ENCODE data around the gene HNRNPR.

The HNRNPR gene

GRCh38 chr1:23368562-23369334 is 24.7 kb upstream of the HNRNPR start:
- peak; percentile 80 for DNase-seq

- peak; percentile 97 for DNase-seq
Measured at GRCh38 chr1:23367791-23368561, 23.9 kb upstream of the HNRNPR start.

DNA sequence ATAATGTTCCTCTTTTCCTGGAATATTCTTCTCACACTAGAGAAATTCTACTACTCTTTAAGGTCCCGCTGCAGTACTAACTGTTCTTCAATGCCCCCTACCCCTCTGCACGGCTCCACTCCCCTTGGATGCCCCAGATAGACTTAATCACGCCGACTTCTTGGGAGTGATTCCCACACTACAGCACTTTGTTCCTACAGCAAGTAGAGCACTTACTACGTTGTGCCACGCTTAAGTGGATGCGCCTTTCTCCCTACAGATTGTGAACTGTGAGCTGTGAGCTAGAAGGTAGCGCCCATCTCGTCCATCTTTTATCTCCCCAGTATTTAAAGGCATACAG is 23.3 kb upstream of the HNRNPR start:
- no peak for DNase-seq

DNA sequence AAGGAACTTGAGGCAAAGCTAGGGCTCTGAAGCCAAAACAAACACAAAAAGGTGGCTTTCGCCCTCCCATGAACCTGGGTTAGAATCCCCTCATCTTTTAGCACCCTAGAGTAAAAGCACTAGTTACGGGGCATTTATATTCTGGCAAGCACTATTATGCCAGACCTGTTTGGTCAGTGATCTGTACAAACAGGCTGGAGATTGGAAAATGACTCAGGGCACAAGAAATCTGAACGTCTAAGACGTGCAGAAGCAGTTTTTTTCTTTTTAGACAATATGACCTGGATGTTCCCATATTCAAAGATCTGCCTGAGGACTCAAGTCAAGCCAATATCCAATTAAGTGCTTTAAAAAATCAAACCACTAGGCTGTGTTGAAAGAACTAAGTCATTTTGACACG is 22.5 kb upstream of the HNRNPR start:
- DNase-seq, result no peak

GRCh38 chr1:23366146-23366545 is 22.1 kb upstream of the HNRNPR start:
- no peak for DNase-seq

DNA sequence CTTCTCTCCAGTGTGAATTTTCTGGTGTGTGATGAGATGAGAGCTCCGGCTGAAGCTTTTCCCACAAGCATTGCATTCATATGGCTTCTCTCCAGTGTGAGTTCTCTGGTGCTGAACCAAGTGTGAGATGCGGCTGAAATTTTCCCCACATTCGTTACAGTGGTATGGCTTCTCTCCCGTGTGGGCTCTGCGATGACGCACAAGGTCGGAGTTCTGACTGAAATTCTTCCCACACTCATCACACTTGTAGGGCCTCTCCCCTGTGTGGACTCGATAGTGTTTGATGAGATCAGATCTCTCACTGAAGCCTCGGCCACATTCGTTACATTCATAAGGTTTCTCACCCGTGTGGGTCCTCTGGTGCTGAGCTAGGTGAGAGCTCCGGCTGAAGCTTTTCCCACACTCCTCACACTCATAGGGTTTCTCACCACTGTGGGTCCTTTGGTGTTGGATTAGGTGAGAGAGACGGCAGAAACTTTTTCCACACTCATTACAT is 18.2 kb upstream of the HNRNPR start:
- DNase-seq, result no peak

DNA sequence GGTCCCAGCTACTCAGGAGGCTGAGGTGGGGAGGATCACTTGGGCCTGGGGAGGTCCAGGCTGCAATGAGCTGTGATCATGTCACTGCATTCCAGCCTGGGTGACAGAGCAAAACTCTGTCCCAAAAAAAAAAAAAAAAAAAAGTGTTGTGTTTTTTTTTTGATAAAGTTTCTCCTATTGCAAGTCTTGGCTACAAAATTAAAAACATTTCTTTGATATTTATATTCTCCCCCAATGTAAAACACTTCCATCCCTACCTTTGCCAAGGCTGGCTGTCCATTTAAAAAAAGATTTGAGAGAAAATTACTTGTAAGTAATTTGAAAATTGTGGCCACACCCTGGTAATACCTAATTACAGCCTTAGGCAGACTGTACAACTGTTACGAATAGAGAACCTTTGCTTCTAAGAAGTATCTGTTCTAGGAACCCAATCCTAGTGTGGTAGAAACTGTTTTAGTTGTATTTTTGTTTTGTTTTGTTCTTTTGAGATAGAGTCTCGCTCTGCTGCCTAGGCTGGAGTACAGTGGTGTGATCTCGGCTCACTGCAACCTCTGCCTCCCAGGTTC is 14.3 kb upstream of the HNRNPR start:
- no peak for DNase-seq

GRCh38 chr1:23357138-23357908 is 13.2 kb upstream of the HNRNPR start:
- DNase-seq, result no peak

DNA sequence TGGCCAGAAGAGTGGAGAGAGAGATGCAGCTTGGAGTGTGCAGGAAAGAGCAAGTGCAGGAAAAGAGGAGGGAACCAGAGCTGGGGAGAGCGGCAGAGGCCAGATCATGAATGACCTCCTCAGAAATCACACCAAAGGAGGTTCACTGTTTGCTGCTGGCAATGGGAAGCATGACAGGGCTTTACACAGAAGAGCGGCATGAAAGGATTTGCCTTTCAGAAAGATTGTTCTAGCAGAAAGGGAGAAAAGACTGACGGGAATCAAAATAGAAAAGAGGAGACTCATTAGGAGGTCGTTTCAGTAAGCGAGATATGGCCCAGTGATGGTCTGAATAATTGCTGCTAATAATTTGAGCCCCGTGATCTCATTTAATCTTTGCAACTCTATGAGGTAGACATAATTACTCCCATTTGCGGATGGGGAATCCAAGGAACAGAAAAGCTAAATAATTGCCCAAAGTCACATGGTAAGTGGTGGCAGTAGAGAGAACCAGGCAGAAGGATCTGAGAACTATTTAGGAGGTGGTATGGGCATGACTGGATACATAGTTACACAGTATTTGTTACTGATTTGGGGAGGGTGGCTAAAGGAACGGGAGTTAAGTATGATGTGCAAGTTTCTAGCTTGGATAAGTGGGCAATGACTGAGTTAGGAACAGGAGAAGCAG is 12.5 kb upstream of the HNRNPR start:
- no peak for DNase-seq

DNA sequence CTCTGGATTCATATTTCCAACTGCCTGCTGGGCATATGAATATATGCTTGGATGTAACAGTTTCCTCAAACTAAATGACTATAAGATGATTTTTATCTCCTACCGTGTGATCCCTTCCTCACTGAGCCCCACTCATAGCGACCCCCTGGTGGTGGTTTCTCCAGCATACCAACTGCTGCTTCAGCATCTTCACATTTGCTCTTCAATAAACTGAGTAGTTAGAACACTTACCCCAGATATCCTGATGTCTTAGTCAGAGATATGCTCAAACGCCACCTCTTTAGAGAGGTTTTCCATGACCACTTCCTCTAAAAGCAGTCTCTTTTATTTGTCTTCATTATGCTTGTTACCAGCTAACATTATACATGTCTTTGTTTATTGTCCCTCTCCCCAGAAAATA is 10.2 kb upstream of the HNRNPR start:
- DNase-seq, result no peak

GRCh38 chr1:23352096-23352695 is 8.1 kb upstream of the HNRNPR start:
- DNase-seq, result no peak

GRCh38 chr1:23345920-23346319 is 1.8 kb upstream of the HNRNPR start:
- DNase-seq, result no peak

GRCh38 chr1:23344987-23345472 is 946 bp upstream of the HNRNPR start:
- DNase-seq, result no peak

DNA sequence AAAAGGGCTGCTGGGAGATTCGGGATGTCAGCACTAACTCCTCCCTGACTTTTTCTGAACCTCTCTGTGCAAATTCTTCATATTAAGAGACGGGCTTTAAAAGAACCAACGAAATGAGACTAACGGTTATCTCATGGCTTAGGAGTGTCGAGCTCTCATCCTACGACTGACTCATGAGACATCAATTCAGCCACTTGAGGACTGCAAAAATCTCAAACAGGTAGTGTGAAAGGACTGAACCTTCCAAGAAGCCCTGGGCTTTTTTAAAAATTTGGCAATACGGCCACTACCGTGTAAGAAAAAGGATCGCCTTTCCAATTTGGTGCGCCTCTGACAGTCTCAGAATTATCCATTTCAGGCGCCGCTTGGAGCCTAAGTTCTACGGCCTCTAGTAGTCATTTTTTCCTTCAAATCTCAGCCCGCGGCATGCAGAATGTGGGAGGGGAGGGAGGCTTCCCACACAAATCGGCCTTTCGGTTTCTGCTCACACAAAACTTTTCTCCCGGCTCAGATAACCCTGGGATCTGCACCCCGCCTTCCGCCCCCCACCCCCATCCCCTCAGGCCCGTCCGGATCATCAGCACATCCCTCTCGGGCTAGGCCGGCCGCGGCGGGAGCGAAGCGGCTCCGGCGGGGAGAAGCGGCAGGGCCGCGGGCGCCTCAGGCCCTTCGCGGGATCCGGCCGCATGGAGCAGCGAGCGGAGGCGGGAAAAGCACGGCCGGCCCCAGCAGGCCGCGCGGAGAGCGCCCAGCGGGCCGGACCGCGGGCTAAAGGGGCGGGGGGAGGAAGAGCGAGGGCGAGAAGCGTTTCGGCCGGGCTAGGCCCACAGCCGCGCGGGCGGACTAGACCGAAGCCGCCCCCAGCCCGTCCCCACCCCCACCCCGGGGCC is 618 bp downstream of the HNRNPR start:
- no peak for DNase-seq

GRCh38 chr1:23341931-23342692 is 2.0 kb downstream of the HNRNPR start:
- DNase-seq, result no peak

DNA sequence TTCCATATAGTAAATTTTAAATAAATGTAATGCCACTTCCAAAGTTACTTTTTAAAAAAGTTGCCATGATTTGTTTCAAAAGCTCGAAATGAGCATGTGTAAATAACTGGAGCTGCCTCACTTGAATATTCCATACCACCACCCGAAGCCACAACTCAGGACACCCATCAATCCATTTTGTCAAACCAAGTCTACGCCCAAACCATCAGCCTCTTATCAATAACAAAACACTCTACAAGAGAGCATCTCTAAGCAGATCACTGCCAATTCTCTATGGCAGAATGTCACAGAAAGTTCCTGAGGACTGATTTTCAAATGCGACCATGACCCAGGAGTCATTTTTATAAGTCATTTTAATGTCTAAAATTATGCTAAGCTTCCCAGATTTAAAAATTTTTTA is 4.5 kb downstream of the HNRNPR start:
- DNase-seq, result no peak

DNA sequence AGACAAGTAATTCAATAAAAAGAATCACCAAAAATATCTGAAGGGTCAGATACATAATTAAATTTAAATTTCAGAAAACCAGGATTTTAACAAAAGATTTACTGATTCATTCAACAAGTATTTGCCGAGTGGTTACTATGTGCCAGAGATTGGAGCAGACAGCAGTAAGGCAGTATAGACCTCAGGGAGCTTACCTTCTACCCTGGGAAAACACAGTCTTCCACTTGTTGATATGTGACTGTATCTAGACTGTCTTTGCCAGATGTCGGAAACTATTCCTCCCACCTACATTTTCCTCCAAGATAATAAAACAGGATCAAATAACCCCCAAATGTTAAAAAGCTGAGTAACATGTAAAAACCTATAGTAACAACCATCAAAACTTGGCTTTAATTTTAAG is 6.2 kb downstream of the HNRNPR start:
- no peak for DNase-seq

DNA sequence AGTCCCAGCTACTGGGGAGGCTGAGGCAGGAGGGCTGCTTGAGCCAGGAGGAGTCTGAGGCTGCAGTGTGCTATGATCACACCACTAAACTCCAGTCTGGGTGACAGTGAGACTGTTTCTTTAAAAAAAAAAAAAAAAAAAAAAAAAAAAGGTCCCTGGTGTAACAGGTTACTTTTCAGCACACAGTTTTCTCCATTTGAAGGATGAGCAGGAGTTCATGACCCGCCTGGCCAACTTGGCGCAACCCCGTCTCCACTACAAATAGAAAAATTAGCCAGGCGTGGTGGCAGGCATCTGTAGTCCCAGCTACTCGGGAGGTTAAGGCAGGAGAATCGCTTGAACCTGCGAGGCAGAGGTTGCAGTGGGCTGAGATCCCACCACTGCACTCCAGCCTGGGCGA is 12.4 kb downstream of the HNRNPR start:
- DNase-seq, result no peak

DNA sequence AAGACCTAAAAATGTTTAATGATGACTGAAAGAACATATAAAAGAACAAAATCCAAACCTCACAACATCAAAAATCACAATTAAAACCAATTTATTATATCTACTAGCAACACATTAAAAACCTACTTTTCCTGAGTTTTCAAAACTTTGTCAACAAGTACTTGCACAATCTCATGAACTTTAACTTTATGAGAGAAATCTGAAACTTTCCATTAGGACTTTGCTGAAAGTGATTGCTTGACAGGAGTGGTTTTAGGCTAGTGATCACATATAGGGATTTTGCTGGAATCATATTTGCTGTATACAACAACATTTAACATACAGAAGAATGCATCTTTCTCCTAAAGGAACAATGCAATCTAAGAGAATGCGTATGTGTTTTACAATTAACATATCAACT is 13.2 kb downstream of the HNRNPR start:
- no peak for DNase-seq

- DNase-seq, result no peak
Measured at GRCh38 chr1:23325393-23325792, 18.7 kb downstream of the HNRNPR start.

All from activated gamma-delta T cell treated with Interleukin-2 at 50 U/mL for 16 hours (primary cell).